GM19240 (cell line): ENCODE data around the gene TPR.

Experiments used
- DNase-seq: peaks from one replicate; pipeline ENCODE4 v3.0.0; 2011; ENCODE audit warnings: low spot score; ENCODE audit not compliant: insufficient read length

TPR gene

DNA sequence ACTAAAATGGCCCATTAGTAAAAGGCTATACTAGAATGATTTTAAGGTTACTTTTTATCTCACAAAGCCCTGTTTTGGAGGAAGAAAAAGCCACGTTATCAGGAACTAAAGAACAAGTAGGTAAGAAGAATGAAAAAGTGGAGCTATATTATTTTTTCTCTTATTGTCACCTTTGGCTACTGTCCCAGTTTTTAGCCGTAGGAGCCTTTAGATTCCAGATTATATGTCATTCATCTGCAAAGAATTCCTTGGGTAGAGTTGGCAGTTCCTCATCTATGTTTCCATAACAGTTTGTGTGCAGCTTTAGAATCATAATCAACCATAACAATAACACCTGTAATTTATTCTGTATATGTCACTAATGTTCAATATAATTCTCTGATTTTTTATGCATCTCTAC lies 83.8 kb downstream of the TPR start:
- no peak for DNase-seq

DNA sequence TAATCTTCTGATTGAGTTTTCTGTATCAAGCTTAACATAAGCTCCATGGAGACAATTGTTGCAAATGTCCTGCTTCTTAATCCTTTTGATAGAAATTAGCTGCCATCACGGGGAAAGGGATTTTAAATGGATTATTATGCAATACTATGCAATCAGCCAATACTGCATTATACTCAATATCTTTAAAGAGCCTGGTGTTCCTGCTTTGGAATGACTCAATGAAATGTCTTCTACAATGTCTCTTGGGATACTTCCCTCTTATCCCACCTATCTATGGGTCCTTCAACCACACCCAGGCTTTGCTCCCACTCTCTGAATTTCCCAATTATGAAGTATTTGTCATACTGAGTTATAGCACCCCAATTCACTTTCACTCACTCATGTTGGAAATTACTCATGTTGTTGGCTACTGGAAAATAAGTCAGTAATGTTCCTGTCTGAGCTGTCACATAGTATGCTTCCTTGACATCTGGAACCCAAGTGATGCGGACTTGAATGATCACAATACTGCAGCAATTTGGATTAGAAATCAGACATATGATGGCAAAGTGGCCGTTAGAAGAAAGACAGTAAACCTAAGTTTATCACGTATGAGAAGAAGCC lies 85.0 kb downstream of the TPR start:
- DNase-seq: no peak

DNA sequence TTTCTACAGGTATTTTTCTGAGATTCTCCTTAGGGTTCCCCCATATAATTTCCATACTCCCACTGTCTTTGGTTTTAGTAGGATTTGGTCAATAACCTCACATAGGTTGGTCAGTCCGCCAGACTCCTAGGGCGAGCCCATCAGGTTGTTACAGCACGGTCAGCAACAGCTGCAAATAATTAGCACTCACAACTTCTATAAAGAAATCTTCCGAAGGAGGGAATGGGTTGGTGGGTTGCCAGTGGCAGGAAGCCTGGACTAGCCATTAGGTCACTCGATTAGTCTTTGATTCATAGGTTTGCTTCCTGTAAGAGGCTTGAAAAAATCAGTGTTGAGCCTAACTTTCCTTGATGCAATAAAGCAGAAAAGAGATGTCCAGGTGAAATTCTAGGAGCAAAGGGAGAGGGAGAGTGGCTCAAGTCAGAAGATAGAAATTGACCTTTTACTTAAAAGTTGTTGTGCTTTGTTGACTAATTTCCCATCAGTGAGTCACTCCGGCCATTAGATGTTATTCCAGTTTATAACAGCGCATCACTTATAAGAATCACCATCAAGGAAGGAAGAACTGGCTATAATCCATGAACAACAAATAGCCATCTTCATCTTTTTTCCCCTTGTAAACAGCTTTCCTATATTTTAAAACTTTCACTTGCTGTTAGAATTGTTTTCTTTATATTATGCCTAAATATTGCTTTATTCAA lies 88.3 kb downstream of the TPR start:
- no peak for DNase-seq

DNA sequence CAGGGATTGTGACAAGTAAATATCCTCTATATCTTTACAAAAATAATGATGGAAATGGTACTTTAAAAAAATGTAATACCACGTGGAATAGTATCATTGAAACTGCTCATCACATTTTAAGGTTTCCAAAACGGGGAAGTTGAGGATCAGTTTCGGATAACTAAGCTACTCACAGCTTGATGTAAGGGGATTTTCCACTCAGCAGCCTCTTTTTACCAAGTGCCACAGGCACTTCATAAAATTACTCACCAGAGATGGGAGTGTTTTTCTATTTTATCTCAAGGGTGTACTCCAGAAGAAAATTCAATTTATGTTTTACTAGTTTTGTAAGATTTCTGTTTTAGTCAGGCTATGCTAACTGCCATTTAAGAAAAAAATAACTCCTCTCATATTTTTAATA lies 91.7 kb downstream of the TPR start:
- DNase-seq: peak; percentile 11

DNA sequence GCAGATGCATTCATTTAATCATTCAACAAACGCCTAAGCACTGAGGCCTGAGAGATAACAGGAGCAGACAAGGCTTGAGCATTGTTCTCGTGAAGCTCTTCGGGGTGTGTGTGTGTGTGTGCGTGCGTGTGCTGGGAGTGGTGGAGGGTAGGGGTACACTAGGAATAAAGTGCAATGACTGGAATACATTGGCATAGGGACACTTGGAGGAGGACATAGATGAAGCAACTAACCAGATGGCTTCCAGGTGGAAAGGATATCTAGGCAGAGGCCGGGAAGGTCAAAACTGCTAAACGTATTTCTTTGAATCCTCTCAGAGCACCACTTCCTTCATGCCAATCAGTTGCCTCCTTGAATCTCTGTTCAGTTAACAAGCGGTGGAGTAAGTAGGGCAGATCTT lies 92.6 kb downstream of the TPR start:
- DNase-seq: no peak

DNA sequence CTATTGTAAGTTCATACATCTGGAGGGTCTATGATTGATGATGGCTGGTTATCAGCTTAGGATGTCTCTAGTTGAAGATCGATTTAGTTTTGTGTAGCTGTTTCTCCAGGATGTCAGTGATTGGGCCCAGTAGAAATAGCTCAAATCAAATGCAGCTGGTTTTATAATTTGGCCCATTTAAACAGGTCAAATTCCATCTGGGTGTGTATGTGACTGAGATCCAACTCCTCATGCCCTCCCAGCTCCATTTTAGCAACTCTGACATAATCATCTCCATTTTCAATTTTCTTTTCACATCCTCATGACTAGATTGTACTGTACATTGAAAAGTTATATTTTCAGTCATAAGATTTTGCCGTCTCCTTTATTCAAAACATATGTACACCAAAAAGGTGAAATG lies 99.2 kb downstream of the TPR start:
- no peak for DNase-seq

DNA sequence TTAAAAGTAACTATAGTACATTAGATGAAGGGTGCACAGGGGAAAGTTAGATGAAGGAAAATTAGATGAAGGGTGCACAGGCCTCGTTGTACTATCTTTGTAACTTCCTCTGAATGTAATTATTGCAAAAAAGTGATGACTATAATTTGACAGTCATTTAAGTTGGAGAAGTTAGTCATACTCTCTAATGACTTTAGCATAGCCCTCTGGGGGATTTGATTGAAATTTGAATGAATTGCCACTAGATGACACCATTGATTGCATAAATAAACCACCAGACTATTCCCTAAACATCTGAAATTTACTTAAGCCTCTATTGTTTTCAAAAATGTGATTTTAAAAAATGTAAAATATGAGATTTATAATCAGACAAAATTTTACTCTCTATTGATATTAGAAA lies 102.6 kb downstream of the TPR start:
- no peak for DNase-seq

DNA sequence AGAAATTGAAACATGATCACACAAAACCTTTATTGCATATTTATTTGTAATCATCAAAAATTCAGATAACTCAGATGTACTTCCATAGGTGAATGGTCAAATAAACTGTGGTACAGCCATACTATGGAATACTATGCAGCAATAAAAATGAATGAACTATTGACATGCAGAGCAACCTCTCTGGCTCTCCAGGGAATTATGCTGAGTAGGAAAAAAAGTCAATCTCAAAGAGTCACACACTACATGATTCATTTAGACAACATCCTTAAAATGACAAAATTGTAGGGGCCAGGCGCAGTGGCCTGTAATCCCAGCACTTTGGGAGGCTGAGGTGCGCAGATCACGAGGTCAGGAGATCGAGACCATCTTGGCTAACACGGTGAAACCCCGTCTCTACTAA lies 104.0 kb downstream of the TPR start:
- no peak for DNase-seq
